GM19025 (cell line): ENCODE data around the gene C2orf92.

ENCODE experiments used
- ATAC-seq: cut with Tn5 transposase; IDR thresholded peaks from one replicate; pipeline ENCODE4 v1.9.1; 2021; ENCODE audit warnings: mild to moderate bottlenecking, low read depth, moderate library complexity; ENCODE audit not compliant: unreplicated experiment

C2orf92 gene

GRCh38 chr2:97739893-97740245, 70.4 kb downstream of the C2orf92 start:
- no peak for ATAC-seq

- ATAC-seq, result no peak
Measured at GRCh38 chr2:97740590-97741182, 71.2 kb downstream of the C2orf92 start.

GRCh38 chr2:97741251-97741650, 71.7 kb downstream of the C2orf92 start:
- ATAC-seq, result no peak

GRCh38 chr2:97741686-97742085, 72.2 kb downstream of the C2orf92 start:
- no peak for ATAC-seq

- ATAC-seq, result no peak
Measured at GRCh38 chr2:97742381-97742847, 72.9 kb downstream of the C2orf92 start.

GRCh38 chr2:97743913-97744312, 74.4 kb downstream of the C2orf92 start:
- no peak for ATAC-seq

- no peak for ATAC-seq
Measured at GRCh38 chr2:97745474-97746174, 76.1 kb downstream of the C2orf92 start.

- no peak for ATAC-seq
Measured at GRCh38 chr2:97747285-97747684, 77.8 kb downstream of the C2orf92 start.

GRCh38 chr2:97747716-97748115, 78.2 kb downstream of the C2orf92 start:
- ATAC-seq, result no peak

GRCh38 chr2:97749581-97749980, 80.1 kb downstream of the C2orf92 start:
- no peak for ATAC-seq

- no peak for ATAC-seq
Measured at GRCh38 chr2:97750017-97750416, 80.5 kb downstream of the C2orf92 start.

GRCh38 chr2:97751752-97752151, 82.2 kb downstream of the C2orf92 start:
- ATAC-seq, result no peak
